Stimulated activated naive CD4-positive, alpha-beta T cell treated with Interleukin-2 at 50 U/mL for 16 hours (primary cell): Measurements from ENCODE around the gene DOCK2.
"Not testable (repeated sequence)": the region's sequence is repeated elsewhere in the genome, so short reads cannot be mapped to it uniquely, and the experiment has no call there.

Experiments
- DNase-seq: peaks from one replicate; lab custom pipeline; 2025; lab: John Stamatoyannopoulos, UW

The DOCK2 gene

GRCh38 chr5:169641253-169641652, 4.2 kb downstream of the DOCK2 start:
- DNase-seq = no peak

DNA sequence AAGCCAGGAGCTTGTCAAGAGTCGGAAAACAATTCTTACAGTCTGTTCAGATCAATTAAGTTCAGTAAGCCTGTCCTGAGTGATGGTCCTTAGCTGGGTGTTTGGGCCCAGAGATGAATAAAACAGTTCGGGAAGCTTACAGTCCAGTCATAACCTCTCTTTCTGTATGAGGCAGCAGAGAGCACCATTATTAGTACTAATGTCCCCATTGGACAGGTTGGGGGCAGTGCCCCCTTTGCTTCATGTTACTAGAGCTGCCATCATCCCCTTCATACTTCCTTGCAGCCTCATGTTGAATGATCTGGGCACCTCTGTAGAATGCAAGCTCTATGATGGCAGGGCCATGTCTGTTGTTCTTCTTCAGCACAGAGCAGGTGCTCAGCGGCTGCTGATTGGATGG, 9.8 kb downstream of the DOCK2 start:
- no peak for DNase-seq

DNA sequence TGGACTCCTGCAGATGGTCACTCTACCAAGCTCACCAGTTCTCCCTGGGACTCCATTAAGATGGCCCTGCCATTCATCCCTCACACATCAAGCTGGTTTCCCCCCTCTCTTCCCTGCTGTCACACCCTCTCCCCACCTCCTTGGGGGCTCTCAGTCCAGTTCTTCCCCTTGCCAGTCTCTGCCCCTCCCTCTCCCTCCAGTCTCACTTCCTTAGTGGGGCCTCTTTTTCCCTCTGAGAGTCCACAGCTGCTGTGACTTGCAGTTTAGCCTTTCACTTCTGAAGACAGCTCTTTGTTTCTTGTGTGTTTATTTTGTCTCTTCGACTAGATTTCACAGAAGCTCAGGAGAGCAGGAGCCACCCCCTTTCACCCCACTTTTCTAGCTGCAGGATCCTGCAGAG, 10.5 kb downstream of the DOCK2 start:
- no peak for DNase-seq

DNA sequence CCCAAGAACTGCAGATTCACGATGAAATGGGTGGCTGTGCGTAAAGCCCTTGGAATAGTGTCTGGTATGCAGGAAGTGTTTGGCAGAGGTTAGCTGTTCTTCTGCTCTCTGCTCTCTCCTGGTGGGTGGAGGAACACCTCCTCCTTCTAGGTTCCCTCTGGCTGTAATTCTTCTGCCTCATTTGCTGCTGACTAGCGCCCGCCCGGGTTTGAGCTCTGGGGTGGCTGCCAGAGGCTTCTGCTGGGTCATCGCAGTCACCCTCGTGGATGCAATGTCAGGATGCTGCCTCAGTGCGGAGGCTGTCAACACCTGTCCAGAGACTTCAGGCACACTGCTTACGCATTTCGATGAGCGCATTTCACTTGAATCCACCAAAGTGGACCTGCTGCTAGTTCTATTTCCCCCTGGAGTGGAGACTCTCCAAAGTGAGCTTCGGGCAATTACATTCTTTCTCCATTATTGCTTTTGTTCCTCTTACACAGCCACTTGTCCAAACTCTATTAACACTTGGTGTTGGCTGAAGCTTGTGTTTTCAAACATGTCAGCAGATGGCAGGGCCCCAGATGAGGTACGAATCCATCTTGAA, 11.7 kb downstream of the DOCK2 start:
- no peak for DNase-seq

DNA sequence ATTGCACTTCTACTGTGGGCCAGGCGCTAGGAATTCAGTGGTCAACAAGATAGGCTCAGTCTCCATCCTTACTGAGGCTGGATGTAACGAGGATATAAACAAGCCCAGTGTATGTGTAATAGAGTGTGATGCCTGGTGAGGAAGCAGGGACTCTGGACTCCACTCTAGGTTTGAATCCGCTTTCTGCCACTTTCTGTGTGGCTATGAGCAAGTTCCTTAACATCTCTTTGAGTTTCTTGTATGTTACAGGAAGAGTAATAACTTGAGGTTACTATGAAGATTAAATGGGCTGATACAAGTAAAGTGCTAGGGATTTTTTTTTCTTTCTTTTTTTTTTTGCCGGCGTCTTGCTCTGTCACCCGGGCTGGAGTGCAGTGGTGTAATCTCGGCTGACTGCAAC, 12.4 kb downstream of the DOCK2 start:
- no peak for DNase-seq

DNA sequence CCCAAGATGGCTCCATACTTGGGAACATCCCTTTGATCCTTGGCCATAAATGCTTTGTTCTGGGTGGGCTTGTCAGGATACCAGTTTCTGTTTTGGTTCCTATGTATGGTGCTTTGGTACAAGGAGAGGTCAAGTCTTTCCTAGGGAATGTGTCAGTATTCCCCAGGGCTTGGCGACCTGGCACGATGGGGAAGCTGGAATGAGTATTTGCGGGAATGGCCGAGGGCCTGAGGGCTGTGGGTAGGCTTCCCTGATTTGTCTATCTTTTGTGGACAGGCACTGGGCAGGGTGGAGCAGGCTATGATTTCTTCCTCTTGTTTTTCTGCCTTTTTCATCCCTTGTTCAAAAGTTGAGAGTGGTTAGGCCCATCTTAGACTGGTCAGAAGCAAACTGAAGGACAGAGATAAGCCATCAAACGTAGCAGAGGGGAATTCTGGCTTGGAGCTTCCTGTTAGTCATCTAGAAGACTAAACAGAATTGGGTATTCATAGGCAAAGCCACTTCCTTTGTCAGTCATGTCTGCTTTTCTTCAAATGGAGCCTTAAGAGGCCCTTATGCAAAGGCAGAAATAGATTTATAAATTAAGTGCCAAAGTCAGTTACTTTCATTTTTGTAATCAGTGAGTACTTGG, 13.7 kb downstream of the DOCK2 start:
- DNase-seq = no peak

- no peak for DNase-seq
Measured at GRCh38 chr5:169651526-169651925, 14.5 kb downstream of the DOCK2 start.

DNA sequence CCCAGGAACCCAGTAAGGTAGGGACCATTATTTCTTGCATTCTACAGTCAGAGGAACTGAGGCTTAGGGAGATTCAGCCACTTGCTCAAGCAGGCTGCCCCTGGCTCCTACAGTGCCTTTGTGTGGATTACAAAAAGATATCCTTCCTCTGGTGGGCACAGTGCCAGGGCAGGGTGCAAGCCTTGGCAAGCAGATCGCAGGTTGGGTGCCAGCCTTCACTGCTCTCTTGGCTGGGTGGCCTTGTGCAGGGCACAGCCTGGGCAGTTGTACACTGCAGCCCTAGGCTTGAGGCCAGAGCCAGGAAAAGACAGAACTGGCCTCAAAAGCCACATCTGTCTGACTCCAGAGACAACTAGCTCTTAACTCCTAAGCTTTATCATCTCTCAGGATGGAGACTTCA, 15.0 kb downstream of the DOCK2 start:
- no peak for DNase-seq

DNA sequence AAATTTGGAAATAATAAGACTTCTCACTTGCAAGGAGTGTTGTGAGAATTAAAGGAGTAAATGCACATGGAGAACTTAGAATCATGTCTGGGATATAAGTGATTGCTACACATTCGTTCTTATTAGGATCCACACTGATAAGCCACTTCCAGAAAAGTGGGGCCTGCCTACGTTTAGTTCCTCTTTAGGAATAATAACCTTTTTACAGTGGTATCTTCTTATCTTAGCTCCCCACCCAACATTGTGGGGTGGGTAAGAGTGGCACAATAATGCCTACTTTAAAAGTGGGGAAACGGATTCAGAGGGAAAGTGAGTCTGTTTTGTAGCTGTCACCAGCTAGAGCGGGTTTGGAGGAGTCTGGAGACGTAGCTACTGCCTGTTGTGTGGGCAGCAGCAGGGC, 16.0 kb downstream of the DOCK2 start:
- DNase-seq = no peak

GRCh38 chr5:169655353-169655752, 18.3 kb downstream of the DOCK2 start:
- no peak for DNase-seq

DNA sequence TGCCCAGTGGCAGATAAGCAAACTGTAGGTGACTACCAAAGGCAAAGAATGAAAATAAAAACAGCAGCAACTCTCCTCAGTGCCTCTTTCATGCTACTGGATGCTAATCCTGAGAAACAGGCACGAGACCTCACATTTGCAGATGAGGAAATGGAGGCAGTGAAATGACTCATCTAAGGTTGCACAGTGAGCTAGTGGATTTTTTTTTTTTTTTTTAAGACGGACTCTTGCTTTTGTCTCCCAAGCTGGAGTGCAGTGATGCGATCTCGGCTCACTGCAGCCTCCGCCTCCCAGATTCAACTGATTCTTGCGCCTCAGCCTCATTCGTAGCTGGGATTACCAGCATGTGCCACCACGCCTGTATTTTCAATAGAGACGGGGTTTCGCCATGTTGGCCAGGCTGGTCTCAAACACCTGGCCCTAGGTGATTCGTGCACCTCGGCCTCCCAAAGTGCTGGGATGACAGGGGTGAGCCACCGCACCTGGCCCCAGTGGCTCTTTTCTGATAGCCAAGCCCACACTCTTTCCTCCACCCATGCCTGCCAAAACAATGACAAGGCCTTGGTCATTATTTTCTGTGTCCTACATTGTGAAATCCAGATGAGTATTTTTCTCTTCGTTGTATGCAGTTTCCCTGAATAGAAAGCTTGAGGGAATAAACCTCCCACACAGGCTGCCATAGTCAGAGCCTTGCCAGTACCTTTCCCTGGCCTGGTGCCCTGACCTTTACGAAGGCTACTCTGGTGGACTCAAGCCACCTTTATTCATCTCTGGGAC, 19.2 kb downstream of the DOCK2 start:
- no peak for DNase-seq

DNA sequence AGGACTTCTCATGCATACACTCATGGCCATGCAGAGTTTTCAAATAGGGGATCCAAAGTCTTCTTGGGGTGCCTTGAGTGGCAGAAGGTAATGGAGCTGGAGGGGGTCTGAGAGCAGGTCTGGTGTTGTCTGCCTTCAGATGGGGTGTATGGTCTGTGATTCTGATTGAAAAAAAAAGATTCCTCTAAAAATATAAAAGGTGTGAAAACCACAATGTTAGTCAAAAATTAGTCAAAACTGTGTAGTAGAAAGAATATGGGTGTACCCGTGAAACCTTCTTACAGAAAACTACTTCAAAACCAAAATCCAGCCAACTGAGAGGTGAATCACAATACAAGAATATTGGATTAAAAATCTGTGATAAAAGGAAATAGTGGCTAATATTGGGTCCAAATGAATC, 20.1 kb downstream of the DOCK2 start:
- no peak for DNase-seq

- not testable (repeated sequence) for DNase-seq
Measured at GRCh38 chr5:169662451-169662850, 25.4 kb downstream of the DOCK2 start.

DNA sequence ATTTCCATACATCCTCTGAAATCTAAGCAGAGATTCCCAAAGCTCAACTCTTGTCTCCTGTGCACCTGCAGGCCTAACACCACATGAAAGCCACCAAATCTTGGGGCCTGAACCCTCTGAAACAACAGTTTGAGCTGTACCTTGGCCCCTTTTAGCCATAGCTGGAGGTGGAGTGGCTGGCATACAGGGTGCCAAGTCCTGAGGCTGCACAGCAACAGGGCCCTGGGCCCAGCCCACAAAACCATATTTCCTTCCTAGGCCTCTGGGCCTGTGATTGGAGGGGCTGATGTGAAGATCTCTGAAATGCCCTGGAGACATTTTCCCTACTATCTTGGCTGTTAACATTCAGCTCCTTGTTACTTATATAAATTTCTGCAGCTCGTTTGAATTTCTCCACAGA, 26.5 kb downstream of the DOCK2 start:
- no peak for DNase-seq

- no peak for DNase-seq
Measured at GRCh38 chr5:169666365-169666764, 29.3 kb downstream of the DOCK2 start.

GRCh38 chr5:169667896-169668674, 31.0 kb downstream of the DOCK2 start:
- no peak for DNase-seq

GRCh38 chr5:169668732-169669131, 31.7 kb downstream of the DOCK2 start:
- DNase-seq = no peak

DNA sequence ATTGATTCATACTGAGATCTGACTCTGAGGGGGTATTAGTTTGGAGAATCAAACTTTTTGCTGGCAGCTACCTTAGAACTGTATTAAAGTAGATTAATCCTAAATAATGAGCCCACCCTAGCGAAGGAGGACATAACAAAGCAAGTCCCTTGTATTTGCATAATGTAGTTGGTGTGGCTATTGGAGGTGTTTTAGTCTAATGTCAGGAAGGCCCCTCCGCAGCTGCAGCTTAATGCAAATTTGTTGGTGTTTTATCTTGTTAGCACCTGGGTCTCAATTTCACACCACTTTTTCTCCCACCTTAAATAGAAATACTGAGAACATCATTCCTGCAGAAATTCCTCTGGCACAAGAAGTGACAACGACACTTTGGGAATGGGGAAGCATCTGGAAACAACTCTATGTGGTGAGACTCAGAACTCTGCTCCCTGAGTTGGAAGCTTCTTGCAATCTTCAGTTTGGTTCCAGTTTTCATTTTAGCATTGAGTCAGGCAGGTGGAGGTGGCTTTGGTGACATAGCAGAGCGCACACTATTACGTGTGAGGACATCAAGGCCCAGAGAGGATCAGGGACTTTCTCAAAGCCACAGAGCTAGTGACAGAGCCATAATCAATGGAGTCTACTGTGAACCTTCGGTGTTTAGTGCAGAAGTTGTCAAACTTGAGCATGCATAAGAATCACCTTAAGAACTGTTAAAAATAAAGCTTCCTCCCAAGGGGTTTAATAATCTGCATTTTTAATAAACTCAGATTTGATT, 33.9 kb downstream of the DOCK2 start:
- no peak for DNase-seq

DNA sequence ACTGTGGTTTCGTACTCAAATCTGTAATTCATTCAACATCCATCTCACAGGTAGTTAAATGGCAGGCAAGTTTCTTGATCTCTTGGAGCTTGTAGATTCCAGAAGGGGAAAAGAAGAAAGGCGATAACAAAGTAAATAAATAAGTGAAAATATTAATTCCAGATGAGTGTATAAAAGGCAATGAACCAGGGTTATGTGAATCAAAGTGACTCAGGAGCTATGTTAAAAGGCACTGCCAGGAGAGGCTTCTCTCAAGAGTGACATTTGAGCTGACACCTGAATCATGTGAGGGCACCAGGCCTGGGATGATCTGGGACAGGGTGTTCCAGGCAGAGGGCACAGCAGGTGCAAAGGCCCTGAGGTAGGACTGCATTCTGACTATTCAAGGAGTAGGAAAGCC, 45.0 kb downstream of the DOCK2 start:
- no peak for DNase-seq

DNA sequence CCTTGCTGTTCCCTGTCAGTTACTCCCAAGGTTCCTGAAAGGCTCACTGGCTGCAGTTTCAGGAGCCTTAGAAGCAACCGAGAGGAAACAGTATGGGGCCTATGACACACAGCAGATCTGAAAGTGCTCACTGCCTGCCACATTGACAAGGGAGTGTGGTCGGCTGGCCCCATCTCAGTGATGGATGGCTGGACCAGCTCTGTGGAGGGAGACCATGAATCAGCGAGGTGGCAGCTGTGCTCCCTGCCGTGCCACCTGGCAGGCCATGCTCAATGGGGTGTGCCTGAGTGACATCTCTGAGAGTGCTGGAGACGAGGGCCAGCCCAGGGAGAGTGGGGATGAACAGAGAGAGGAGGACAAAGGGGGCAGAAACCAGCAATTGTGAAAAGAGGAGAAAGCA, 49.1 kb downstream of the DOCK2 start:
- no peak for DNase-seq

DNA sequence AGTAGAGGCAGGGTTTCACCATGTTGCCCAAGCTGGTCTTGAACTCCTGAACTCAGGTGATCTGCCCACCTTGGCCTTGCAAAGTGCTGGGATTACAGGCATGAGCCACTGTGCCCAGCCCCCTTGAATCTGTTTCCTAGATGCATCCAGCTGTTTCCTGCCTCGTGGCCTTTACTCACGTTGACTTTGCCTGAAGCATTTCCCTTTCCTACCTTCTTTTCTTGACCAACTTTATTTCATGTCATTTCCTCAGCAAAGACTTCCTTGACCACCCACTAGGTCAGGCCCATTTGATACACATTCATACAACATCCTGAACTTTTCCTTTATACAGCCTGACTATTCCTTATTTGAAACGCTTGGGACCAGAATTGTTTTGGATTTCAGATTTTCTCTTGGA, 51.0 kb downstream of the DOCK2 start:
- no peak for DNase-seq

DNA sequence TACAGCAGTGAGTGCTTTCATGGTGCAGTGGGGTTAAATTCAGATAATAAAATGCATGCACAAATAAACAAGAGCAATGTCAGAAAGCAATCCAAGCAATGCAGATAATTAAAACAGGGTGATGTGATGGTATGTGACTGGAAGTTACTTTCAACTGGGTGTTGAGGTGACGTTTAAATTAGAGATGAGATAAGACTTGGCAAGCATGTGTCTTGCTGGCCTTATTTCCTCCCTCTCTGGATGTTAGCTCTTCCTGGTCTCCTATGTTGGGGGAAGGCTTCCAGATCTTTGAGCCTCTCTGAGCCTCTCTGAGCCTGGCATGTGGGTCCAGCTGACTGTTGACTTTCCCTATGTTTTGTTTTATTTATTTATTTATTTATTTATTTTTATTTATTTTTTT, 54.4 kb downstream of the DOCK2 start:
- DNase-seq = no peak
